Measurements from ENCODE around the gene CCDC78.

DNA sequence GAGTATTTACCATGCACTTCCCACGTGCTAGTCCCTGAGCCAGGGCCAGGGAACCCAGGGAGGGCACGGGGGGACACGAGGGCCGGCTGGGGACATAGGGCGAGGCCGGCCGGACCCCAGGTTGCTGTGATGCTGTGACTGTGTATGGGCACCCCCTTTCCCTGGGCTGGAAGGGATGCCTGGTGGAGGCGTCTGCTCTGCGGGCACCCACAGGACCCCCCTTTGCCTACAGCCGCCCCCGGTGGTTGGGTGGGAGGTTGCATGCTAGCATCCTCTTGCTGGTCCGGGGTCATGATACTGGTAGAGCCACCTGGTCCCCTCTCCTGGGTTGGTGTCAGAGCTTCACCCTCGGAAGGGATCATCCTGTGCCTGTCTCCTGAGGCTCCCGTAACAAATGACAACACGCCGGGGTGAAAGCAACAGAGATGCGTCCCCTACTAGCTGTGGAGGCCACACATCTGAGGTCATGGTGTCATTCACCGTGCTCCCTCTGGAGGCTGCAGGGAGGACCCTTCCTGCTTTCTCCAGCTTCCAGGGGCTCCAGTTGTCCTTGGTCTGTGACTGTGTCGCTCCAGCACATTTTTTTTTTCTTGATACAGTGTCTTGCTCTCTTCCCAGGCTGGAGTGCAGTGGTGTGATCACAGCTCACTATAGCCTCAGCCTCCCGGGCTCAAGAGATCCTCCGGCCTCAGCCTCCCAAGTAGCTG, 17.7 kb upstream of the CCDC78 start:
- TF ChIP-seq CTCF (IDR thresholded peaks at IDR 0.05; ENCODE audit: low read length), result no peak
- TF ChIP-seq EZH2 (optimal IDR thresholded peaks at IDR 0.05; ENCODE audit: low read depth, low read length), result no peak
- TF ChIP-seq EZH2phosphoT487 (IDR thresholded peaks at IDR 0.05; ENCODE audit: low read length), result no peak
